HG03095 (cell line): ENCODE measurements around the gene SLC2A5.
"Not testable (repeated sequence)": the region's sequence is repeated elsewhere in the genome, so short reads cannot be mapped to it uniquely, and the experiment has no call there.

Experiments used
- ATAC-seq: cut with Tn5 transposase; IDR thresholded peaks from one replicate; pipeline ENCODE4 v1.9.1; 2021; ENCODE audit warnings: moderate library complexity; ENCODE audit not compliant: unreplicated experiment

SLC2A5 gene

DNA sequence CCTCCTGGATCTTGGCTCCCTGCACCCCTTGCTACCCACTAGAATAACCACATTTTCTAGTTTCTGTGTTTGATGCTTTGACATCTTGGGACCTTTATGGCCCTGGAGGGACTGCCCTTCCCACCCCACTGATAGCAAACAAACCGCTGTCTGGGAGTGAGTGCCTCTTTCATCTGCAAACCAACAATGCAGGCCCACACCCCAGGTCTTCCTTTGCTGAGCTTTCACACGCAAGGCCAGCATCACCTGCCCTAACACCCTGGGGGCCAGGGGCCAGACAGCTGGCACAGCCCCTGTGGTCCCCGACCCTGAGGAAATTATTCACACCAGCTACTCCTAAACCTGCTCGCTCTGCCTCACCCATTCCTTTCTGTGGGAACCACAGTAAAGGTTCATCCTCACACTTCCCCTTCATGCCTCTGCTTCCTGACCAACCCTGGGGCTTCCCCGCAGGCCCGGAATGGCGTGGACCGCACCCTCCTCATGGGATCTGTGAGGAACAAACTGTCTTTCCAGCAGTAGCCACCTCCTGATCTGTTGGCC is 58.6 kb downstream of the SLC2A5 start:
- no peak for ATAC-seq

DNA sequence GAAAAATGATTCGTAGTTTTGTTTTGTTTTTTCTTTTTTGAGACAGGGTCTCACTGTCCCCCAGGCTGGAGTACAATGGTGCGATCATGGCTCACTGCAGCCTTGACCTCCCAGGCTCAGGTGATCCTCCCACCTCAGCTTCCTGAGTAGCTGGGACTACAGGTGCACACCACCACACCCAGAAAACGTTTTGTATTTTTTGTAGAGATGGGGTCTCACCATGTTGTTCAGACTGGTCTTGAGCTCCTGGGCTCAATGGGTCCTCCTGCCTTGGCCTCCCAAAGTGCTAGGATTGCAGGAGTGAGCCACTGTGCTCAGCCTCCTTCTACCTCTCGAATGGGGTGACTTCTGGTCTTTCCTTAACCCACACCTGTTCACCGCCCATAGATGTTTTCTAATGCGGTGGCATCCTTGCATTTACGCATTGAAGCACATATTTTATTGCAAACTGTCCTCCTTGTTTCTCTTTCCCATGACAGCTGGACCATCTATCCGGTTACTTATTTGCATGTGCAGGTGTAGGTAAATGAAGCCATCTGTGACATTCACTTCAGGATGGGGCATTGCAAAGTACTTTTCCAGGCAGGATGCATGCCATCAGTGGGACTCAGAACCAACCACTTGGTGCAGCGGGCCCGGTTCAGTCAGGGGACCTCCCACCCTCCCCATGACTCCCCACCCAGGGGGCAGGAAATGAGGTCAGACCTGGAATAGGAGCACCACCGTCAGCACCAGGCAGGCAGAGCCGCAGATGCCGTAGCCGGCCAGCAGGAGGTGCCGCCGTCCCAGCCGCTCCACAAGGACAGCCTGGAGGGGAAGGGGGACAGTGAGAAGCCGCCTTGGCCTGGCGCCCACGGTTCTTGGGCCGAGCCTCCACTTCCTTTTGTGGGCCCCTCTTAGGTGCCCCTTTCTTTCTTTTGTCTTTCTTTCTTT is 59.7 kb downstream of the SLC2A5 start:
- ATAC-seq: no peak

DNA sequence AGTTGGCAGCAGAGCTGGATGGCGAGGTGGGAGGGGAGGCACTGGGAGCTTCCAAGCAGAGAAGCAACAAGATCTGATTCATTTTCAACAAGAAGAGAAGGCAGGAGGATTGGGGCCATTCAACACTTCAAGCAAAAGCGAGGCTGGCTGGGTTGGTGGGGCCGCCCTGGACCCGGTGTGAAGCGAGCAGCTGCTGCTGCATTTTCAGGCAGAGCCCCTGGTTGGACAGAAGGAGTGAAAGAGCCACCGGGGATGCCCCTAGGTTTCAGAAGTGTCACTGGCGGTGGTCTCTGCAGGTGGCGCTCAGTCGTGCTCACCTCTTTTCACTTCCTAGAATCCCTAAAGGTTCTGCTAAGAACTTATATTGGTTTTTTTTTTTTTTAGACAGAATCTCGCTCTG is 61.2 kb downstream of the SLC2A5 start:
- no peak for ATAC-seq

DNA sequence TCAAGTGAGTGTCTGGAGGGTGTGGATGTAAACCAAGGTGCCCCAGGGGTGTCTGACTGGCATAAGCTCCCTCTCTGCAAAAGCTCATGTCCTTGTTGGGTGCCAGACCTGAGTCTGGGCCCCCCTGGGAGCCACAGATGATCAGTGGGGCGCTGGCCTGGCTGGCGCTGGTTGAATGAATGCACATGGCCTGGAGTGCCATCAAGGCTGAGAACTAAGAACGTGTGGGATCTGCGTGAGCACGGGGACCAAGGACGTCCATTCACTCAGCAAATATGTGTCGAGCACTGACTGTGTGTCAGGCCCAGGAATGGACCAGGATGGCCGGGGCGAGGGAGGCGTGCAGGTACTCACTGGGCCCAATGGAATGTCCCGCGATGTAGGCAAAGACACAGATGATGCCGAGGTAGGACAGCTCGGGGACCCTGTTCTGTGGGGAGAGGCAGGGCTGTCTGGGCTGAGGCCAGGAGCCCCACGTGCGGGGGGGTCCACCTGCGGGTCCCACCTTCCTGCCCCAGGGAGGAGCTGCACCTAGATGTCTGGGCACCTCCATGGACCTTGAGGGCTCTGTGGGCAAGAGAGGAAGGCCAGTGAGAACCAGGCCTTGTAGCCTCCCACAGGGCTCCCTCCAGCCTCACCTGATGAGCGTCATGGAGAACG is 62.3 kb downstream of the SLC2A5 start:
- ATAC-seq: no peak

DNA sequence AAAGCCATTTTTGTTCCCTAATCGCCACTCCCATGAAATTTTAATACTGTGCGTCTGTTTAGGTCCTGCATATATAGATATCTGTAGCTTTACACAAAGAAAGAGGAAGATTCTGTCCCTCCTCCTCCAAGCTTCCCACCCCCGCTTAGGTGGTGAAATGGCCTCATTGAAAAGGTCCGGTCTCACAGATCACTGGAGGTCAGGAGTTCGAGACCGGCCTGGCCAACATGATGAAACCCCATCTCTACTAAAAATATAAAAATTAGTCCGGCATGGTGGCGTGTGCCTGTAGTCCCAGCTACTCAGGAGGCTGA is 64.1 kb downstream of the SLC2A5 start:
- no peak for ATAC-seq

DNA sequence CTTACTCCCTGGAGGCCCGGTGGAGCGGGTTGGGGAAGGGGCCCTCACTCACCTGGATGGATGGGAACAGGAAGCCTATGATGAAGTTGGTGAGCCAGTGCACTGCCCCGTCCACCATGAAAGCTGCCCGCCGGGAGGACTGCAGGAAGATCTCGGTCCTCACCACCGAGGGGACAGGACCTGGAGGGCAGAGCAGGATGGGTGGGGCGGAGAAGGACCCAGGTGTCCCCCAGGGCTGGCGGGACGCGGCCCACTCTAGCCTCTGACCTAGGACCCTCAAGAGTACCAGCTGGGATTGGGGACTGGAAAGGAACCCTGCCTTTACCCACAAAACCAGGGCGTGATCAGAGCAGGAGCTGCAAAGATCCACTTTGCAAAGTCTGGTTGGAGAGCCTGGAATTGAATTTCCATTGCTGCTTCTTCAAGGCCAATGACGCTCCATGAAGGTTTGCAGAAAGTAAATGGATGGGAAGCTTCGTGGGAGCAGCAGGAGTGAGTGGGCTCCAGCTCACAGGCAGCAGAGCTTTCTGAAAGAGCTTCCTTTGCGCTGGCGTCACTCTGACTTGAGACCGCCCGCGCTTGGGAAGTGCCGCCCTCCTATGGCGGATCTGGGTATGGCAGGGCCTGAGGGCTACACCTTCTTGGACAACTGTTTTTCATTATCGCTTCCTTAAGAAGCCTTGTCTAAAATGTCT is 64.6 kb downstream of the SLC2A5 start:
- no peak for ATAC-seq

DNA sequence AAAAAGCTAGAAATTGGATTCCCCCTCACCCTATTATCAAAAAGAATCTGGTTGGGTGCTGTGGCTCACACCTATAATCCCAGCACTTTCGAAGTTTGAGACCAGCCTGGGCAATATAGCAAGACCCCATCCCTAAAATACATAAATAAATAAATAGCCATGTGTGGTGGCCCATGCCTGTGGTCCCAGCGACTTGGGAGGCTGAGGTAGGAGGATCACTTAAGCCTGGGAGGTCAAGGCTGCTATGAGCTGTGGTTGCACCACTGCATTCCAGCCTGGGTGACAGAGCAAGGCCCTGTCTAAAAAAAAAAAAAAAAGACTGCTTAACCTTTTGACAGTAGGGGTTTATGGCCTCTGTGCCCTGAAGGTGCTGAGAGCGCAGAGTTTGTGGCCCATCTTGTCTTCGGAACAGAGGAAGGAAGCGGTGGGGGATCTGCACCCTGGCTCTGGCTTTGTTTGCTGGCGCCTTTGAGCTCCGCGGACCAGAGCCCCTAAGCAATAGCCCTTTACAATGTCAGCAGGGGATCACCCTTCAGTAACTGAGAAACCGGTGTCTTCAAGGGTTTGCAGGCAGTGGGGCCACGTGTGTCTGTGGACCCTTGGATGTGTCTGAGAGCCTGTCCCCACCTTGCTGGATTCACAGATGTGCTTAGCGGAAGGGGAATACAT is 65.3 kb downstream of the SLC2A5 start:
- ATAC-seq: no peak

DNA sequence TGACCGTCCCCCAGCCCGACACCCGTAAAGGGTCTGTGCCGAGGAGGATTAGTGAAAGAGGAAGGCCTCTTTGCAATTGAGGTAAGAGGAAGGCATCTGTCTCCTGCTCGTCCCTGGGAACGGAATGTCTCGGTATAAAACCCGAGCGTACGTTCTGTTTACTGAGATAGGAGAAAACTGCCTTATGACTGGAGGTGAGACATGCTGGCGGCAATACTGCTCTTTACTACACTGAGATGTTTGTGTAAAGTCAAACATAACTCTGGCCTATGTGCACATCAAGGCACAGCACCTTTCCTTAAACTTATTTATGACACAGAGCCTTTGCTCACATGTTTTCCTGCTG is 67.2 kb downstream of the SLC2A5 start:
- ATAC-seq: not testable (repeated sequence)

DNA sequence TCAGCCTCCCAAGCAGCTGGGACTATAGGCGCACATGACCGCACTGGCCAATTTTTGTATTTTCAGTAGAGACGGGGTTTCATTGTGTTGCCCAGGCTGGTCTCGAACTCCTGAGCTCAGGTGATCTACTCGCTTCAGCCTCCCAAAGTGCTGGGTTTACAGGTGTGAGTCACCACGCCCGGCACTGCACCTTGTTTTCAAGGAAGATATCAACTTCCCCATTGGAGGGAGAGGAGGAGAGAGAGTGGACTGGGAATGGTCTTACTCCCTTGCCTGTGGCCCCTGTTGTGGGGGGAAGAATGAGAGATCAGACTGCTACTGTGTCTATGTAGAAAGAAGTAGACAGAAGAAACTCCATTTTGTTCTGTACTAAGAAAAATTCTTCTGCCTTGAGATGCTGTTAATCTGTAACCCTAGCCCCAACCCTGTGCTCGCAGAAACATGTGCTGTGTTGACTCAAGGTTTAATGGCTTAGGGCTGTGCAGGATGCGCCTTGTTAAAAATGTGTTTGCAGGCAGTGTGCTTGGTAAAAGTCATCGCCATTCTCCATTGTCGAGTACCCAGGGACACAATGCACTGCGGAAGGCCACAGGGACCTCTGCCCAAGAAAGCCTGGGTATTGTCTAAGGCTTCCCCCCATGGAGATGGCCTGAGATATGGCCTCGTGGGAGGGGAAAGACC is 67.8 kb downstream of the SLC2A5 start:
- not testable (repeated sequence) for ATAC-seq

DNA sequence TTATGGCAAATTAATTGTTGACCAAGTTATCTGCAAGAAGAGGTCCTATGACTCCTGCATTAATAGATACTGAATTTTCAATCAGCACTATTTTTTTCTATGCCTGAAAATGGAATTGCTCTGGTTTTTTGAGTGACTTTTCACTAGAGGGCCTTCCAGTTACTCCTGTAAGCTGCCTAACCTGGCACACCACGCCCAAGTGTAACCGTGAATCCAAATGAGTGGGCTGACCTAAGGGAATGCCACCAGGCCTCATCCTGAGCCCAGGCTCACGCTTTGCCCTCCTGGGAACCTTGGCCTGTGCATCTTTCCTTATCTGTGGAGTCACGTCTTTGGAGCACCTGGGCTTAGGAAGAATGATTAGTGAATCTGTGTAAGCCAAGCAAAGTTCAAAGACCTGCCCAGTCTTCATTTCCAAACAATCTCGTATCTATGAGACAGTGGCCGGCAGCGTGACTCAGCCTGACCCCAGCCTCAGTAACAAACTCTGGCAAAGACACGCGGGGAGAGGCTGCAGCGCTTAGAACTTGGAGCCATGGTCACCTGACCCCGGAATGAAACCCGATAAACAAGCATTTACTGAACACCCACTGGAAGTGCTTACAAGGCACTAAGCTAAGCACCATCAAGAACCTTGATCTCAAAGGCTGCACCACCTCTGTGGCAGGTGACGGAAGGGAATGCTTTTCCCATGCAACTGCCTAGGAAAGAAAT is 75.3 kb downstream of the SLC2A5 start:
- ATAC-seq: not testable (repeated sequence)

DNA sequence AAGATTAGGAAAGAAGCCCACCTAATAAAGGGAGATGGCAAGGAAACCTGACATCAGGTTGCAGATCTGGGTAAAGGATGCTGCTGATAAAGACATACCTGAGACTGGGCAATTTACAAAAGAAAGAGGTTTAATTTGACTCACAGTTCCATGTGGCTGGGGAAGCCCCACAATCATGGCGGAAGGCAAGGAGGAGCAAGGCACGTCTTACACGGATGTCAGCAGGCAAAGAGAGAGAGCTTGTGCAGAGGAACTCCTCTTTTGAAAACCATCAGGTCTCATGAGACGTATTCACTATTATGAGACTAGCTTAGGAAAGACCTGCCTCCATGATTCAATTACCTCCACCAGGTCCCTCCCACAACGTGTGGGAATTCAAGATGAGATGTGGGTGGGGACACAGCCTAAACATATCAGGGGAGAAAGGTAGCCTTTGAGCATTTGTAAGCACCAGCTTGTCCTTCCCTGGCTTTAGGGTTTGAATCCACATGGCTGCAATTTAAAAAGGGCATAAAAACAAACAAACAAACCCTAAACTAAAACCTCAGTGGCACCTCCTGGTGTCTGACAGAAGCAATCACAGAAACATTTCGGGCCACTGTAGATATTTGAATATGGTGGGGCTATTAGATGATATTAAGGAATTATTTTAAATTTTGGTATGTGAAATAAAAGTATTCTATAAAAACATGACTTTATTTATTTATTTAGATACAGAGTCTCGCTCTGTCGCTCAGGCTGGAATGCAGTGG is 76.3 kb downstream of the SLC2A5 start:
- no peak for ATAC-seq

DNA sequence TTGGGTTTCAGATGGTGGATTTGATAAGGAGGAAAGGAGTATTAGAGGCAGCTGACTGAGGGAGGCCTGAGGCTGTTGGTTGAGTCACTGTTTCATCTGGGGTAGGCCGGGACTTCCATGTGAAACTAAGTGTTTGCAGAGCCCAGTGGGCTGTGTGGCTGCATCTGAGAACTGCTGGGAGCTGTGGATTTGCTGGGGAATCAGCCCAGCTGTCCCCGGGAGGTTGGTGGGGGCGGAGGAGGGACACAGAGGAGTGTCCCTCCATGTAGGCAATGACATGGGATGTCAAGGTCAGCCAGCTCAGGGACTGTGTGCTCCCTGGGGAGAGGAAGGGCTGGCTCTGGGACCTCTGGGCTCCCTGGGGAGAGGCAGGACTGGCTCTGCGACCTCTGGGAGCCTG is 79.6 kb downstream of the SLC2A5 start:
- no peak for ATAC-seq

DNA sequence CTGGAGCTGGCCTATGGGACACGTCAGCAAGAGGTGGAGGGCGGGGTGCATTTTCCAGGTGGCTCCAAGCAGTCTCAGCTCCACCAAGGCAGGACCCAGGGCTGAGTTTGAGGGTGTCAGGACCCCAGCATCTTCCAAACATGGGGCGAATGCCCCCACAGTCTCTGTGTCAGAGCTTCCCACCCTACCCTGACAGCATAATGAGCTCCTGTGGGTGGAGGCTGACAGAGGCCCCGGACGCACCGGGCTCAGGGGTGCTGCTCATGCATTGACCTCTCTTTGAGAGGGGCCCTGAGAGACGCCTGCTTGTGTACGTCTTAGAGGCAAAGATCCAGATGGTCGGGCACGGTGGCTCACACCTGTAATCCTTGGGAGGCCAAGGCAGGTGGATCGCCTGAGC is 80.4 kb downstream of the SLC2A5 start:
- no peak for ATAC-seq

DNA sequence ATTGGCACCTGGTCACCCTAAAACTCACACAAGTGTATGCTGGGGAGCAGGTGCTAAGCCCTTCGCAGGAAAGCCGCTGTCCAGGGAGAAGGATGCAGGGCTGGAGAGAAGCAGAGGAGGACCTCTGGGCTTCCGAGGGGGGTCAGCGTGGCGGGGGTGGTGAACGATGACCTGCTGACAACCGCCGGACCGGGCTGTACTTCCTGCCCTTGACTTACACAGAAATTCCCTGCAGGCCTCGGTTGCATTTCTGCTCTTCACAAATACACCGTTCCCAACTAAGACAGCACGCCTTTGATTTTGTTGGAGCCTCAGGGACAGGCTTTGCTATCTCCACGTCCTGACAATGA is 80.8 kb downstream of the SLC2A5 start:
- no peak for ATAC-seq

DNA sequence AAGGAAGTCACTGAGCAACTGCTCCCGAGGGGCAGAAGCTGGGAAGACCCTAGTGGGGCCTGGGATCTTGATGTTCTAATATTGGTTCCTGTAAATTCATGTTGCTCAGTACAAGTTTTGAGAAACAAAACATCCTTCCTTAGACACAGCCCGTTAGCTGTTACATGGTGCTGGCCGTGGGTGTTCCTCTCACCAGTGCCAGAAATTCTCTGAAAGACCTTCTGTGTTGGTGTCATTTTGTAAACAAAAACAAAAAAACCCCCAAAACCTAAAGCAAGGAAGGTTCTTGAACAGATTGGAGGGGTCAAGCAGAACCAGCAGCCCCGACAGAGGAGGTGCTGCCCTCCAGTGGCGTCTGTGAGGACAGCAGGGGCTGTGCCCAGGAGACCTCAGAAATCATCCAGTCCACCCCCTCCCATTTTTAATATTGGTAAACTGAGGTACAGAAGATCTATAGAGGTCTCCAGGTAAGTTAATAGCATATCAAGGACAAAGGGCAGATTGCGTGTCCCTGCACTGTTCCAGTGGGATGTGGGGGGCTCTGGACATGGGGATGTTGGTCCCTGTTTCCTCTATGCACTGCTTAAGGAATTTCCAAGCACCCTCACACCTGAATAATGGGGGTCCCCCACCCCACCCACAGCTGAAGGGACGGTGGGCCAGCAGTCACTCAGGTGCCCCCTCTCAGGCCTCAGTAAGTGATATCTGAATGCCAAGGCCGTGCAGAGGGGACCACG is 81.4 kb downstream of the SLC2A5 start:
- ATAC-seq: no peak

DNA sequence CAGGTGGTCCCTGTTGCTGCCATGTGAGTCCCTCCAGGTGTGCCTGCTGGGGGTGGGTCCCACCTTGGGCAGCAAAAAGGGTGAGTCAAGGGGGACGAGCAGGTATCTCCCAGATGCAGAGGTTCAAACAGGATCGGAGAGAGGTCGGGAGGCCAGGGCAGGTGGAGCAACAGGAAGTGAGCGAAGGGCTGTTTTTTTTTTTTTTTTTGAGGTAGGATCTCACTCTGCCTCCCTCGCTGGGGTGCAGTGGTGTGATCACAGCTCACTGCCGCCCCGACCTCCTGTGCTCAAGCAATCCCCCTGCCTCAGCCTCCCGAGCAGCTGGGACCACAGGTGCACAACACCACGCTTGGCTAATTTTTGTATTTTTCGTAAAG is 82.6 kb downstream of the SLC2A5 start:
- ATAC-seq: no peak

DNA sequence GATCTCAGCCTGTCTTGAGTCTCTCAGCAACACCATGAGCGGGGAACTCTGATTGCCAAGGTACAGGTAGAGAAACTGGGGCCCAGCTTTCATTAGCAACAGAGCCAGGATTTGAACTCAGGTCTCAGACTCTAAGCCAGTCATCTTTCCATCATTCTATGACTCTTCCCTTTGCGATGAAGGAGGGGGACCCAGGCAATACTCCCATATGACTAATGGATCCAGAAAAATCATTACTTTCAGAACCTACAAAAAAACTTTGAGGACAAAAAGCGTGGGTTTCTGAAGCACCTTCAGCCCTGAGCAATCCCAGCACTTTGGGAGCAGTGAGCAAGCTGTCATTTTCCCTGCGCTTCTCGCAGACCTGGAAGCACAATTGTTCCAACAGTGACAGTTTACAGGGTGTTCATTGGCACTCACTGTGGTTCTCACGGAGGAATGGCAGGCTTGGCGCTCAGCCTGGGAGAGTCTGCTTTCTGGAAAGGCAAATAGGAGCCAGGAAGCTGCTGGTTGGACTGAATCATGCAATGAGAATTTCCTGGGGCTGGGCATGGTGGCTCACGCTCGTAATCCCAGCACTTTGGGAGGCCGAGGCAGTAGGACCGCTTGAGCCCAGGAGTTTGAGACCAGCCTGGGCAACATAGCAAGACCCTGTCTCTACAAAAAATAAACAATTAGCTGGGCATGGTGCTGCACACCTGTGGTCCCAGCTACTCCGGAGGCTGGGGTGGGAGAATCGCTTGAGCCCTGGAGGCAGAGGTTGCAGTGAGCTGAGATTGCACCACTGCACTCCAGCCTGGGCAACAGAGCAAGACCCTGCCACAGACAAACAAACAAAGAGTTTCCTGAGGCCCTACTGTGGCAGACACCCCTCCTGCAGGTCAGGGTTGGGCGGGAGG is 83.3 kb downstream of the SLC2A5 start:
- no peak for ATAC-seq
